NOMO-1 (cell line): Measurements from ENCODE around the gene CHCHD6.

Experiments
- DNase-seq, 2 experiments: peaks; one replicate each; lab custom pipeline; 2025; ENCODE audit not compliant: unreplicated experiment in 2 of 2; lab: John Stamatoyannopoulos, UW

The CHCHD6 gene

GRCh38 chr3:126986001-126986400, 282.0 kb downstream of the CHCHD6 start:
- DNase-seq: no peak

- no peak for DNase-seq
These were observed 283.1 kb downstream of the CHCHD6 start for GRCh38 chr3:126987129-126987528.

- DNase-seq: no peak
These were observed 283.6 kb downstream of the CHCHD6 start for GRCh38 chr3:126987596-126987995.

- DNase-seq: no peak
These were observed 284.5 kb downstream of the CHCHD6 start for GRCh38 chr3:126988451-126989021.

- no peak for DNase-seq
These were observed 285.4 kb downstream of the CHCHD6 start for GRCh38 chr3:126989316-126990023.

GRCh38 chr3:126990024-126990700, 286.1 kb downstream of the CHCHD6 start:
- no peak for DNase-seq

- no peak for DNase-seq
These were observed 286.9 kb downstream of the CHCHD6 start for GRCh38 chr3:126990890-126991289.

GRCh38 chr3:126991366-126992200, 287.5 kb downstream of the CHCHD6 start:
- DNase-seq: no peak

- no peak for DNase-seq
These were observed 288.2 kb downstream of the CHCHD6 start for GRCh38 chr3:126992216-126992615.

GRCh38 chr3:126992776-126993175, 288.7 kb downstream of the CHCHD6 start:
- DNase-seq: no peak

- no peak for DNase-seq
These were observed 289.4 kb downstream of the CHCHD6 start for GRCh38 chr3:126993436-126993835.

- no peak for DNase-seq
These were observed 290.7 kb downstream of the CHCHD6 start for GRCh38 chr3:126994661-126995245.

- DNase-seq: no peak
These were observed 291.3 kb downstream of the CHCHD6 start for GRCh38 chr3:126995254-126995780.

- DNase-seq: no peak
These were observed 292.0 kb downstream of the CHCHD6 start for GRCh38 chr3:126995926-126996512.

GRCh38 chr3:126996905-126997304, 292.9 kb downstream of the CHCHD6 start:
- DNase-seq: no peak

- DNase-seq: no peak
These were observed 293.5 kb downstream of the CHCHD6 start for GRCh38 chr3:126997455-126998038.

- DNase-seq: no peak
These were observed 294.3 kb downstream of the CHCHD6 start for GRCh38 chr3:126998320-126998719.

GRCh38 chr3:126998728-126999127, 294.7 kb downstream of the CHCHD6 start:
- no peak for DNase-seq

- DNase-seq: no peak
These were observed 295.3 kb downstream of the CHCHD6 start for GRCh38 chr3:126999383-126999782.

GRCh38 chr3:127000119-127000518, 296.1 kb downstream of the CHCHD6 start:
- DNase-seq: no peak
